ENCODE results near the gene SMG7. TPM values are rescaled to one million over a fixed set of nuclear protein-coding genes. Genes with fewer than 3 reads are reported as not detected.

SMG7 gene
- total RNA-seq, 1 donor from 2014 or later, result 63.4 TPM

DNA sequence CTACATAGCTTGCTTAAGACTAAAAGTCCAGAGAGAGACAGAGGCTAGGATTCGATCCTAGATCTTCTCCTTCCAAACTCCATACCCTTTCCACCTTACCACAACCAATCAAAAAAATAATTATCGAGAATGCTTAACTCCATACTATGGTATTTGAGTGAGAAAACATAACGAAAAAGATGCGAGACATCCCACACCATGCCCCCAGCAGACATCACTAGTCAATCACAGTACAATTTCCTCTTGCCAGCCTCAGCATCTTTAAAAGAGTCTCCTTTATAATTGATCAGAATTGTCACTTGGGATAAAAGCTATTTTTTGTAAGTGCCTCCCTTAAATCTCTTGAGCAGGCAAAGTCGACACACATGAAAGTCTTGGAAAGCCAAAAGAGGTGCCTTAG is 117.1 kb downstream of the SMG7 start:
- Mint-ChIP-seq H3K4me1 (ENCODE audit: unreplicated experiment) (peaks cover 13% of the 10 kb centered on the region), H3K27me3 (no peaks in the 10 kb centered on the region), H3K36me3 (no peaks in the 10 kb centered on the region), H3K9me3 (no peaks in the 10 kb centered on the region), H3K4me3 (peak overlapping the region; percentile 3), H3K27ac (no peak overlapping the region)
- TF ChIP-seq, protein P1, sequence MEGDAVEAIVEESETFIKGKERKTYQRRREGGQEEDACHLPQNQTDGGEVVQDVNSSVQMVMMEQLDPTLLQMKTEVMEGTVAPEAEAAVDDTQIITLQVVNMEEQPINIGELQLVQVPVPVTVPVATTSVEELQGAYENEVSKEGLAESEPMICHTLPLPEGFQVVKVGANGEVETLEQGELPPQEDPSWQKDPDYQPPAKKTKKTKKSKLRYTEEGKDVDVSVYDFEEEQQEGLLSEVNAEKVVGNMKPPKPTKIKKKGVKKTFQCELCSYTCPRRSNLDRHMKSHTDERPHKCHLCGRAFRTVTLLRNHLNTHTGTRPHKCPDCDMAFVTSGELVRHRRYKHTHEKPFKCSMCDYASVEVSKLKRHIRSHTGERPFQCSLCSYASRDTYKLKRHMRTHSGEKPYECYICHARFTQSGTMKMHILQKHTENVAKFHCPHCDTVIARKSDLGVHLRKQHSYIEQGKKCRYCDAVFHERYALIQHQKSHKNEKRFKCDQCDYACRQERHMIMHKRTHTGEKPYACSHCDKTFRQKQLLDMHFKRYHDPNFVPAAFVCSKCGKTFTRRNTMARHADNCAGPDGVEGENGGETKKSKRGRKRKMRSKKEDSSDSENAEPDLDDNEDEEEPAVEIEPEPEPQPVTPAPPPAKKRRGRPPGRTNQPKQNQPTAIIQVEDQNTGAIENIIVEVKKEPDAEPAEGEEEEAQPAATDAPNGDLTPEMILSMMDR (conservative IDR thresholded peaks at IDR 0.05), result no peak
- DNase-seq (ENCODE audit: extremely low spot score, unreplicated experiment), result no peak

DNA sequence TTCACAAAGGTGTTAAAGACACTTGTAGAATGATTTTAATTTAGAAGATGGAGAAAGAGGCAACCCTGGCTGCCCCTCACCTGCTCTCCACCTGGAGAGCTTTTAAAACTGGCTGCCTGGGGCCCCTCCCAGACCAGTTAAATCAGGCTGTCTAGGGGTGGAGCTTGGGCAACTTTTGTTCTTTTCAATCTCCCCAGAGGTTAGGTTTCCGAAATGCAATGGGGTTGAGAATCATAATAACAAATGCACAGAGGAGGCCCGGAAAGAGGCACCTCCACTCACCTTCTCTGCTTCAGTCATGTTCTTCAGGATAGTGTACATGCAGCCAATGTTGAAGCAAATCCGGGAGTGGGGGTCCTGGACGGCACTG is 117.6 kb downstream of the SMG7 start:
- Mint-ChIP-seq H3K4me3 (no peak overlapping the region), H3K9me3 (no peaks in the 10 kb centered on the region), H3K36me3 (no peaks in the 10 kb centered on the region), H3K27me3 (no peaks in the 10 kb centered on the region), H3K4me1 (ENCODE audit: unreplicated experiment) (peaks cover 13% of the 10 kb centered on the region), H3K27ac (peak overlapping the region; percentile 54)
- TF ChIP-seq, protein P1 (conservative IDR thresholded peaks at IDR 0.05), result no peak
- no peak for DNase-seq (ENCODE audit: extremely low spot score, unreplicated experiment)

DNA sequence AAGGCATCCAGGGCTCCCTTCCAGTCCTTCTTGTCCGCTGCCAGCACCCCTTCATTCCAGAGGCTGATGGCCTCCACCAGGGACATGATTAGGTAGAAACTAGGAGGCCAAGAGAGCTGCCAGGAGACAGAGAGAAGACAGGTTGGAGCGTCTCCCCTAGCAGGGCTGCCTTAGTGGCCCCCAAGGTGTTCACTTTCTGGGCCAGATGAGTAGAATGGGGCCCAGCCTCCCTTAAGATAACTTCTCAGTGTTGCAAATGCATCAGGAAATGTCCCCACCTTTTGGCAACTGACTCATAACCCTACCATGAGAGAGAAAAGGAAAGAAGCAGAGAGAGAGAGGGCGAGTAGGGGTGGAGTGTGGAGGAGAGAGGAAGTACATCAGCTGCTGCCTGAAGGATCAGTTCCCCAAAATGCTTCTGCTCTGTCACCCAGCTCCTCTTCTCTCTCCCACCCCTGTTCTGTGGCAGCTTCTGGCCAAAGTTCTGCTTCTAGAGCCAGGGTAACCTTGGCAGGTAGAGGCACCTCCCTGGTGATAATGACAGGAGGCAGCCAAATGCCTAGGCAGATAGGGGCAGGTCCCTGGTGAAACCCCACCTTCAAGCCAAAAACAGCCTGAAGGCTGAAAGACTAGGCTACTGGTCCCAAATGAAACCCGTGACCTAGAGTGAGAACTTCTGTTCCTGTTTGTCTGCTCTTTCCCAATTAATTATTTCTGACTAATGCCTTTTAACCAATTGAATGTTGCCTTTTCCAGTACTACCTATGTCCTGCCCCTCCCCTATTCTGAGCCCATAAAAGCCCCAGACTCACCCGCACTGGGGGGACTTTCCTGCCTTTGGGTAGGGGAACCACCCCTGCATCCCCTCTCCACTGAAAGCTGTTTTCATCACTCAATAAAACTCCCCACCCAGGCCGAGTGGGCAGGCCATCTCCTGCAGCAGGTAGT is 118.2 kb downstream of the SMG7 start, which contains the start of gene NCF2:
Gene NCF2, minus strand, starts transcription at position 216 of the 948 bp plus-strand sequence. Its CDS starts 130 bp downstream, at position 86.
- TF ChIP-seq, protein P1 (conservative IDR thresholded peaks at IDR 0.05), result no peak
- no peaks in the 10 kb centered on the region for H3K36me3 Mint-ChIP-seq
- peak within 1 kb of the TSS; percentile 3 for H3K4me3 Mint-ChIP-seq
- DNase-seq (ENCODE audit: extremely low spot score, unreplicated experiment), result no peak
- H3K27ac Mint-ChIP-seq, result peak within 1 kb of the TSS; percentile 54
- no peaks in the 10 kb centered on the region for H3K9me3 Mint-ChIP-seq
- H3K4me1 Mint-ChIP-seq (ENCODE audit: unreplicated experiment), result peaks cover 13% of the 10 kb centered on the region
- no peaks in the 10 kb centered on the region for H3K27me3 Mint-ChIP-seq

DNA sequence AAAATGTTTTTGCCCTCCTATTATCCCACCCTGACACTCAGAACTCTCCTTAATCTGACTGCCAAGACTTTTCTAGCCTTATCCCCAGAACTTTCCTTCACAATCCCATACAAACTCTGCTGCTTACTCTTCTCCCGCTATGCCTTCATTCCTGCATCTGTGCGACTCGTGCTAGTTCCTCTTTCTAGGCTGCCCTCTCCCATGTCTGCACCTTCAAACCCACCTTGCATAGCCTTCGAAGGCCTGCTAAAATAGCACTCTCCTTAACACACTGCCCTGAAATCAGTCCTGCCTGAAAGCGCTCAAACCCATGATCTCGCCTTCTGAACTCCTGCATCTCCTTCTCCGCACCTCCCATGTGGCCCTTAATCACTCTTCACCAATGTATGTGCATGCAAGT is 120.4 kb downstream of the SMG7 start:
- Mint-ChIP-seq H3K27ac (no peak overlapping the region), H3K9me3 (no peaks in the 10 kb centered on the region), H3K4me3 (no peak overlapping the region), H3K36me3 (no peaks in the 10 kb centered on the region), H3K27me3 (peaks cover 4% of the 10 kb centered on the region), H3K4me1 (ENCODE audit: unreplicated experiment) (peaks cover 19% of the 10 kb centered on the region)
- DNase-seq (ENCODE audit: extremely low spot score, unreplicated experiment), result no peak
- TF ChIP-seq, protein P1 (conservative IDR thresholded peaks at IDR 0.05), result no peak

DNA sequence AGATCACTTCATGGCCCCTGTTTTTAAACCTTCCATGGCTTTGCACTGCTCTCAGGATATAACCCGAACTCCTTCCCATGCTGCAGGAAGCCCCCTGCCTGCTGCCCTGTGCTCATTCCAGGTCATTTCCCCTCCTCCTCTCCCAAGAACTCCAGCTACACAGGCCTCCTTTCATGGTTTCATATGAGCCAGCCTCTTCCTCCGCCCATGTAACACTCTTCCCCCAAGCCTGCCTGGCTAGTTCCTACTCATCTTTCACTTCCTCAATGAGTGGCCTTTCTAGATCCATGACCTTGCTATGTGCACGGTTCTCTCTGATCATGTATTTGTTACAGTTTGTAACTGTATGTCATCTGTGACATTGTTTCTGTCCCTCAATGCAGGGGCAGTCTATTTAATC is 121.1 kb downstream of the SMG7 start:
- Mint-ChIP-seq H3K4me1 (ENCODE audit: unreplicated experiment) (peaks cover 23% of the 10 kb centered on the region), H3K27ac (peak overlapping the region; percentile 8), H3K27me3 (peaks cover 4% of the 10 kb centered on the region), H3K36me3 (no peaks in the 10 kb centered on the region), H3K9me3 (no peaks in the 10 kb centered on the region), H3K4me3 (no peak overlapping the region)
- TF ChIP-seq, protein P1 (conservative IDR thresholded peaks at IDR 0.05), result no peak
- DNase-seq (ENCODE audit: extremely low spot score, unreplicated experiment), result no peak

Data from type B pancreatic cell (in vitro differentiated cells).